ENCODE measurements around the gene VWCE. TPM values are rescaled to one million over a fixed set of nuclear protein-coding genes. Genes with fewer than 3 reads are reported as not detected.
"Not testable (repeated sequence)": the region's sequence is repeated elsewhere in the genome, so short reads cannot be mapped to it uniquely, and the experiment has no call there.

The VWCE gene
- total RNA-seq, 6 donors from 2014 or later, result 0.40 to 10.5 (median 0.79) TPM

DNA sequence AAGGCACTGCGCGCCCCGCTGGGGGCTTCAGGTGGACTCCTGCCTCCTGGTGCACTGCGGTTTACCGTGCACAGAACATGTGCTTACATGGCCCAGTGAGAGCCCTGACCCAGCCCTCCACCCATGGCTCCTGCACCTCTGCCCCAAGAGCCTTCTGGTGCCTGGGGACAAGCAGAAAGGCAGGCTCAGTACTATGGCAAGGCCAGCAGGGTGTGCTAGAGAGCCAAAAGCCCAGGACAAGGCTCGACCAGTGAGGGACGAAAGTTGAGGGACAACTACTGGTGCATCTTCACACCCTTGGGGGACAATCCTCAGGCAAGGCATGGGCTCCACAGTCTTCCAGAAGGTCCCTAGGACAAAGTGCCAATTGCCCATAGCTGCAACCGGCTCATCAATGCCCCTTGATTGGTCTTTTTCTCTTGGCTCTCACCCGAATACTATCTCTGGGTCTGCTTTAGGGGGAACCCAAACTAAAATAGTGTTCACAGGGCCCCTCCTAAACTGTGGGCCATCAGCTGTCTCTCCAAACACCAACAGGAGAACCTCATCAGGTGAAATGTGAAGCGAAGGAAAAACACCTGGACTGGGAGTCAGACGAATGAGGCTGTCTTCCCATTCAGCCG is 40.6 kb downstream of the VWCE start:
- H3K4me1 ChIP-seq, result no peaks in the 10 kb centered on the region
- ATAC-seq (ENCODE audit: low FRiP score in 2 of 2) (peak; percentile 62 to 81), DNase-seq (peak; percentile 46 to 59)
- no peaks in the 10 kb centered on the region for H3K9me3 ChIP-seq
- H3K27me3 ChIP-seq, result no peaks in the 10 kb centered on the region
- H3K36me3 ChIP-seq, result no peaks in the 10 kb centered on the region
- no peak for TF ChIP-seq EP300 (IDR thresholded peaks at IDR 0.05)
- TF ChIP-seq, protein P1, sequence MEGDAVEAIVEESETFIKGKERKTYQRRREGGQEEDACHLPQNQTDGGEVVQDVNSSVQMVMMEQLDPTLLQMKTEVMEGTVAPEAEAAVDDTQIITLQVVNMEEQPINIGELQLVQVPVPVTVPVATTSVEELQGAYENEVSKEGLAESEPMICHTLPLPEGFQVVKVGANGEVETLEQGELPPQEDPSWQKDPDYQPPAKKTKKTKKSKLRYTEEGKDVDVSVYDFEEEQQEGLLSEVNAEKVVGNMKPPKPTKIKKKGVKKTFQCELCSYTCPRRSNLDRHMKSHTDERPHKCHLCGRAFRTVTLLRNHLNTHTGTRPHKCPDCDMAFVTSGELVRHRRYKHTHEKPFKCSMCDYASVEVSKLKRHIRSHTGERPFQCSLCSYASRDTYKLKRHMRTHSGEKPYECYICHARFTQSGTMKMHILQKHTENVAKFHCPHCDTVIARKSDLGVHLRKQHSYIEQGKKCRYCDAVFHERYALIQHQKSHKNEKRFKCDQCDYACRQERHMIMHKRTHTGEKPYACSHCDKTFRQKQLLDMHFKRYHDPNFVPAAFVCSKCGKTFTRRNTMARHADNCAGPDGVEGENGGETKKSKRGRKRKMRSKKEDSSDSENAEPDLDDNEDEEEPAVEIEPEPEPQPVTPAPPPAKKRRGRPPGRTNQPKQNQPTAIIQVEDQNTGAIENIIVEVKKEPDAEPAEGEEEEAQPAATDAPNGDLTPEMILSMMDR (IDR thresholded peaks at IDR 0.05), result peak; percentile 68 to 83 (median 78)
- H3K27ac ChIP-seq, result no peak overlapping the region
- no peak overlapping the region for H3K4me3 ChIP-seq
- 52 to 62% methylated on average over 5 to 12 of the region's 12 CpGs for WGBS, 2 donors

DNA sequence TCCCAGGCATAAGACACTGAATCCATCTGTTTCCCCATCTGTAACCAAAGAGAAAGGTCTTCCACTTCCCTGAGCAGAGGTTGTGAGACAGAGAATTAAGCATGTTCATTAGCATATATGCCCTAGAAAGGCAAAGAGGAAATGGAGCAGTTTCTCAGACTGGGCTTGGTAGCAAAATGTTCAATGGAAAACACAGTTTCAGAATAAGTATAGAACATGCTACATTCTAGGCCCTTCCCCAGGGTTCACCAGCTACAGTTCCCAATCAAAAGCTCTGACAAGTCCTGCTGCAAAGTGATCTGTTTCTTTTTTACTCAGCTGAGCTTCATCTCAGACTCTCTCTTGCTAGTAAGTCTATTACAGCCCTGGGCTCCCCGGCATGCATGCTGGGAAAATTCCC is 42.8 kb downstream of the VWCE start:
- ATAC-seq (ENCODE audit: low FRiP score in 2 of 2); H3K27ac ChIP-seq; DNase-seq; H3K27me3 ChIP-seq; H3K4me1 ChIP-seq; H3K9me3 ChIP-seq; H3K36me3 ChIP-seq; H3K4me3 ChIP-seq: not testable (repeated sequence)
- WGBS, 2 donors, result 80% methylated on average over 1 of the region's 1 CpG; no CpG with 5 or more reads in 1 of the 2 donors

GRCh38 chr11:61250796-61251765 is 44.0 kb downstream of the VWCE start:
- not testable (repeated sequence) for H3K4me1 ChIP-seq, DNase-seq, H3K4me3 ChIP-seq, H3K27me3 ChIP-seq, H3K9me3 ChIP-seq, H3K36me3 ChIP-seq, H3K27ac ChIP-seq
- peak in 1 of 2 donors; percentile 69 for ATAC-seq (ENCODE audit: low FRiP score in 2 of 2)
- 76 to 77% methylated on average over 17 to 20 of the region's 20 CpGs for WGBS, 2 donors

GRCh38 chr11:61249201-61249600 is 45.9 kb downstream of the VWCE start:
- not testable (repeated sequence) for H3K27ac ChIP-seq; ATAC-seq (ENCODE audit: low FRiP score in 2 of 2); H3K36me3 ChIP-seq; H3K27me3 ChIP-seq; H3K9me3 ChIP-seq; H3K4me3 ChIP-seq; H3K4me1 ChIP-seq; DNase-seq
- WGBS, 2 donors, result 89 to 90% methylated on average over 8 of the region's 8 CpGs

DNA sequence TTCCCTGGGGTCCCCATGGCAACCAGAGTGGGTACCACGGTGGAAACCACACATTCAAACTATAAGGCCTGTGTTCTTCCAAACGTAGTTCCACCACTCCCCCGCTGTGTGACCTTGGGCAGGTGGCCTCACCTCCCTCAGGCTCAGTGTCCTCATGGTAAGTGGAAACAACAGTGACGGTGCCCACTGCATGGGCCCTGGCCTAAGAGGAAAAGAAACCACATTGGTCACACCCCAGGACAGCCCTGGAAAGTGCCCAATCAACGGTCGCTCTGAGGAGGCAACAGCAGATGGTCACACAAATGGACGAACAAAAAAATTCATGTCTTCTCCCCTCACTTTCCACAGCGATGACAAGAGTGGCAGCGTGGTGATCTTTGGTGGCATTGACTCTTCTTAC is 47.0 kb downstream of the VWCE start:
- WGBS, 2 donors, result 88 to 92% methylated on average over 8 to 9 of the region's 9 CpGs
- not testable (repeated sequence) for H3K4me1 ChIP-seq

GRCh38 chr11:61245284-61245964 is 49.7 kb downstream of the VWCE start:
- H3K9me3 ChIP-seq; H3K36me3 ChIP-seq; H3K4me3 ChIP-seq; ATAC-seq (ENCODE audit: low FRiP score in 2 of 2); H3K4me1 ChIP-seq; DNase-seq; H3K27ac ChIP-seq; H3K27me3 ChIP-seq: not testable (repeated sequence)
- no CpG with 5 or more reads among the region's 10 CpGs for WGBS, 2 donors

More for the DNA sequence above, 47.0 kb downstream of the VWCE start:
- DNase-seq; H3K36me3 ChIP-seq; H3K27me3 ChIP-seq; ATAC-seq (ENCODE audit: low FRiP score in 2 of 2); H3K9me3 ChIP-seq; H3K4me3 ChIP-seq; H3K27ac ChIP-seq: not testable (repeated sequence)

- peak in 1 of 2 donors; percentile 74 for ATAC-seq (ENCODE audit: low FRiP score in 2 of 2)
- DNase-seq, H3K9me3 ChIP-seq, H3K36me3 ChIP-seq, H3K27ac ChIP-seq, H3K4me3 ChIP-seq, H3K27me3 ChIP-seq, H3K4me1 ChIP-seq: not testable (repeated sequence)
- WGBS, 2 donors, result no CpG with 5 or more reads among the region's 5 CpGs
Observed at GRCh38 chr11:61241526-61241925, 53.6 kb downstream of the VWCE start.

- not testable (repeated sequence) for H3K27me3 ChIP-seq; H3K4me1 ChIP-seq; H3K4me3 ChIP-seq; H3K36me3 ChIP-seq; DNase-seq; H3K27ac ChIP-seq; ATAC-seq (ENCODE audit: low FRiP score in 2 of 2); H3K9me3 ChIP-seq
- WGBS, 2 donors, result no CpG with 5 or more reads among the region's 8 CpGs
Observed at GRCh38 chr11:61240875-61241274, 54.2 kb downstream of the VWCE start, which contains the start of gene PGA5. PGA5 (plus strand) TSS chr11:61241175; CDS start chr11:61241227, 52 bp downstream.

DNA sequence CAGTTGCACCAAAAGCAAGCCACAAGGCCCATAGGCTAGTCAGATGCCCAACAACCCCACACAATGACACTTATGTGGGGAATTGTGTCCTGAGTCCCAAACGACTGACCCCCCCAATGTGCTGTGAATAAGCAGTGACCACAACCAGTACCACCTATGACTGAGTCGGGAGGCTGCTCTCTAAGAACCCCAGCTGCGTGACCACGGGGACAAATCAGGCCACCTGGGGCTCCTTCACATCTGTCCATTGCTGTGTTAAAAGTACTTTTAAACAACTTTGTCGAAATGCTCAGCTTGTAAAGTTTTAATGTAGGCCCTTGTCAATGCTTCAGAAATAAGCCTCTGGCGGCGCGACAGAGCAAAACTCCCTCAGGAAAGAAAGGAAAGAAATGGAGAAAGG is 54.8 kb downstream of the VWCE start:
- H3K36me3 ChIP-seq; H3K4me1 ChIP-seq; H3K27ac ChIP-seq; H3K27me3 ChIP-seq; DNase-seq; H3K9me3 ChIP-seq; H3K4me3 ChIP-seq; ATAC-seq (ENCODE audit: low FRiP score in 2 of 2): not testable (repeated sequence)
- 70 to 77% methylated on average over 6 to 8 of the region's 8 CpGs for WGBS, 2 donors

DNA sequence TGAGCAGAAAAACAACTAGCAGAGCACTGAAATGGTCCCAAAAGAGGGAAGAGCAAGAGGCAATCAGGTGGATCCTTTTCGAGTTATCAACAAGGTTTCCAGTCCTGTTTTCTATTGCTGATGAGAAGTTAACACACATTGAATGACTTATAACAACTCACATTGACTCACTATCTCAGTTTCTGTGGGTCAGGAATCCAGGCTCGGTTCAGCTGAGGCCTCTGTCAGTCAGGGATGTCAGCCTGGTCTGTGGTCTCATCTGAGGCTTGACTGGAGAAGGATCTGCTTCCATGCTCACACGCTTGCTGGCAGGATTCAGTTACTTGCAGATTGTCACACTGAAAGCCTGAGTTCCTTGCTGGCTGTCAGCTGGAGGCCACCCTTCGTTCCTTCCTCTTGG is 58.0 kb downstream of the VWCE start:
- not testable (repeated sequence) for H3K4me1 ChIP-seq; H3K27ac ChIP-seq; H3K27me3 ChIP-seq; DNase-seq; H3K9me3 ChIP-seq; H3K4me3 ChIP-seq; ATAC-seq (ENCODE audit: low FRiP score in 2 of 2); H3K36me3 ChIP-seq
- no CpG with 5 or more reads among the region's 4 CpGs for WGBS, 2 donors

- DNase-seq, result not testable (repeated sequence)
Observed at GRCh38 chr11:61232548-61233145, 62.5 kb downstream of the VWCE start.

More at GRCh38 chr11:61232548-61233145, 62.5 kb downstream of the VWCE start:
- WGBS, 2 donors, result no CpG with 5 or more reads among the region's 3 CpGs
- not testable (repeated sequence) for H3K36me3 ChIP-seq; H3K9me3 ChIP-seq; H3K27me3 ChIP-seq; ATAC-seq (ENCODE audit: low FRiP score in 2 of 2); H3K27ac ChIP-seq; H3K4me3 ChIP-seq; H3K4me1 ChIP-seq

Measured in upper lobe of left lung (tissue), 6 donors.